Stimulated activated CD4-positive, alpha-beta T cell treated with anti-CD3 and anti-CD28 coated beads, Interleukin-1b, Interleukin-23, amount 100 ng/mL, for 1 hour (primary cell): Measurements from ENCODE around the gene PPP5C.
"Not testable (repeated sequence)": the region's sequence is repeated elsewhere in the genome, so short reads cannot be mapped to it uniquely, and the experiment has no call there.

ENCODE experiments used
- DNase-seq, 2 donors: peaks; one replicate each; pipeline ENCODE4 v3.0.0-alpha.2; 2020; ENCODE audit warnings: low read depth in 2 of 2

The PPP5C gene

GRCh38 chr19:46364359-46364758 is 17.5 kb downstream of the PPP5C start:
- DNase-seq, result no peak

GRCh38 chr19:46365561-46365960 is 18.7 kb downstream of the PPP5C start:
- DNase-seq, result no peak

GRCh38 chr19:46366620-46367292 is 19.9 kb downstream of the PPP5C start:
- no peak for DNase-seq

GRCh38 chr19:46367426-46367825 is 20.5 kb downstream of the PPP5C start:
- DNase-seq, result no peak

GRCh38 chr19:46368116-46368515 is 21.2 kb downstream of the PPP5C start:
- no peak for DNase-seq

- no peak for DNase-seq
Measured at GRCh38 chr19:46369817-46370216, 22.9 kb downstream of the PPP5C start.

GRCh38 chr19:46371371-46371901 is 24.5 kb downstream of the PPP5C start:
- no peak for DNase-seq

GRCh38 chr19:46372901-46373490 is 26.1 kb downstream of the PPP5C start:
- DNase-seq, result no peak

- DNase-seq, result no peak
Measured at GRCh38 chr19:46373491-46374359, 26.8 kb downstream of the PPP5C start.

- DNase-seq, result no peak
Measured at GRCh38 chr19:46374536-46375475, 27.9 kb downstream of the PPP5C start.

- not testable (repeated sequence) for DNase-seq
Measured at GRCh38 chr19:46375476-46376067, 28.7 kb downstream of the PPP5C start.

GRCh38 chr19:46376241-46377153 is 29.6 kb downstream of the PPP5C start:
- DNase-seq, result no peak

GRCh38 chr19:46378268-46378667 is 31.4 kb downstream of the PPP5C start:
- no peak for DNase-seq

GRCh38 chr19:46380690-46381089 is 33.8 kb downstream of the PPP5C start:
- DNase-seq, result no peak

- no peak for DNase-seq
Measured at GRCh38 chr19:46381346-46381745, 34.5 kb downstream of the PPP5C start.

GRCh38 chr19:46381756-46382345 is 35.0 kb downstream of the PPP5C start:
- no peak for DNase-seq

GRCh38 chr19:46383171-46383815 is 36.4 kb downstream of the PPP5C start:
- DNase-seq, result no peak

GRCh38 chr19:46383846-46384245 is 37.0 kb downstream of the PPP5C start:
- no peak for DNase-seq

GRCh38 chr19:46384396-46384795 is 37.5 kb downstream of the PPP5C start:
- no peak for DNase-seq
